Endothelial cell of umbilical vein (primary cell): Measurements from ENCODE around the gene TNRC6B.

ENCODE experiments used
- EZH2 ChIP-seq: IDR thresholded peaks from 2 replicates; pipeline ENCODE4 v1.6.1; 2012; ENCODE audit warnings: borderline replicate concordance, low read depth, mild to moderate bottlenecking, moderate library complexity, low read length, inconsistent platforms; ENCODE audit not compliant: severe bottlenecking
- FOS ChIP-seq: IDR thresholded peaks from 2 replicates; pipeline ENCODE4 v1.6.1; 2011; ENCODE audit warnings: mild to moderate bottlenecking, low read length, moderate library complexity, borderline replicate concordance; ENCODE audit not compliant: insufficient read depth
- GATA2 ChIP-seq: IDR thresholded peaks from 2 replicates; pipeline ENCODE4 v1.7.0; 2011; ENCODE audit warnings: low read depth, mild to moderate bottlenecking, moderate library complexity, mixed read lengths, low read length; ENCODE audit not compliant: insufficient read length, insufficient read depth
- JUN ChIP-seq: IDR thresholded peaks from 2 replicates; pipeline ENCODE4 v1.6.1; 2011; ENCODE audit warnings: borderline replicate concordance, low read depth; ENCODE audit not compliant: insufficient read length, insufficient read depth
- MYC ChIP-seq: IDR thresholded peaks from one replicate; pipeline ENCODE4 v1.6.1; 2011; ENCODE audit warnings: mild to moderate bottlenecking, low read depth, low read length
- POLR2A ChIP-seq: IDR thresholded peaks from 2 replicates; pipeline ENCODE4 v1.6.1; 2012; ENCODE audit warnings: low read depth, mild to moderate bottlenecking, control low read depth, low read length
- POLR2AphosphoS5 ChIP-seq: IDR thresholded peaks from 2 replicates; pipeline ENCODE4 v1.6.1; 2012; ENCODE audit warnings: low read depth, mild to moderate bottlenecking, control low read depth, low read length, moderate library complexity; ENCODE audit not compliant: insufficient read depth
- TF ChIP-seq, protein P1 (sequence below), 2 donors: IDR thresholded peaks; 1 replicate in 1 of 2; 2 replicates in 1 of 2; pipeline ENCODE4 v1.5.1; 2011; ENCODE audit warnings: low read length in 2 of 2, mild to moderate bottlenecking in 2 of 2, moderate library complexity in 2 of 2, control low read depth in 1 of 2, inconsistent platforms in 1 of 2, low read depth in 1 of 2; ENCODE audit not compliant: insufficient read depth in 1 of 2; ENCODE audit errors: extremely low read depth in 1 of 2

DNA sequence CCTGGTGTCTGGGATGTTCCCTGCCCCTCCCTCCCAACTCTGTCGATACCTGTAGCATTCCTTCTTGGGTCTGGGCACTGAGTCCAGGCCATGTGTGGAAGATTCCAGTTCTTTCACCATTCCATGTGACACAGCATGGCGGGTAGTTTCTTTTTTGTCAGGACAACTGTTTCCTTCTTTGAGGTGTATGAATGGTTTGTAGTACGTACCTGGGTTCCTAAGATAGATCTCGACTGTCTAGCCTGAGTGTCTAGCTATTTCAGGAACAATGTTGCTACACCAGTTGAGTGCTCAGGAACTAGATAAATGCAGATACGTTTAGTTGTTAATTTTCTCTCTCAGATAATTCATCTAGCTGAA is 43.3 kb downstream of the TNRC6B start:
- TF ChIP-seq POLR2A = no peak
- TF ChIP-seq, protein P1, sequence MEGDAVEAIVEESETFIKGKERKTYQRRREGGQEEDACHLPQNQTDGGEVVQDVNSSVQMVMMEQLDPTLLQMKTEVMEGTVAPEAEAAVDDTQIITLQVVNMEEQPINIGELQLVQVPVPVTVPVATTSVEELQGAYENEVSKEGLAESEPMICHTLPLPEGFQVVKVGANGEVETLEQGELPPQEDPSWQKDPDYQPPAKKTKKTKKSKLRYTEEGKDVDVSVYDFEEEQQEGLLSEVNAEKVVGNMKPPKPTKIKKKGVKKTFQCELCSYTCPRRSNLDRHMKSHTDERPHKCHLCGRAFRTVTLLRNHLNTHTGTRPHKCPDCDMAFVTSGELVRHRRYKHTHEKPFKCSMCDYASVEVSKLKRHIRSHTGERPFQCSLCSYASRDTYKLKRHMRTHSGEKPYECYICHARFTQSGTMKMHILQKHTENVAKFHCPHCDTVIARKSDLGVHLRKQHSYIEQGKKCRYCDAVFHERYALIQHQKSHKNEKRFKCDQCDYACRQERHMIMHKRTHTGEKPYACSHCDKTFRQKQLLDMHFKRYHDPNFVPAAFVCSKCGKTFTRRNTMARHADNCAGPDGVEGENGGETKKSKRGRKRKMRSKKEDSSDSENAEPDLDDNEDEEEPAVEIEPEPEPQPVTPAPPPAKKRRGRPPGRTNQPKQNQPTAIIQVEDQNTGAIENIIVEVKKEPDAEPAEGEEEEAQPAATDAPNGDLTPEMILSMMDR (IDR thresholded peaks at IDR 0.05; ENCODE audit: extremely low read depth in 1 of 2, insufficient read depth in 1 of 2, low read depth in 1 of 2, low read length in 2 of 2) = no peak
- TF ChIP-seq POLR2AphosphoS5 = no peak
- no peak for TF ChIP-seq FOS
- TF ChIP-seq EZH2 = no peak
- TF ChIP-seq MYC = no peak
- TF ChIP-seq JUN = no peak
- no peak for TF ChIP-seq GATA2
